NCI-H2107 treated with DMSO at 0.1 percent for 48 hours (cell line): Measurements from ENCODE around the gene CSRP2.

Source experiments
- DNase-seq: peaks from one replicate; lab custom pipeline; 2025; ENCODE audit not compliant: unreplicated experiment; lab: John Stamatoyannopoulos, UW

CSRP2 gene

GRCh38 chr12:76864791-76865400 is 13.9 kb downstream of the CSRP2 start:
- DNase-seq = no peak

GRCh38 chr12:76863837-76864236 is 15.0 kb downstream of the CSRP2 start:
- DNase-seq = no peak

- no peak for DNase-seq
Measured at GRCh38 chr12:76863005-76863670, 15.7 kb downstream of the CSRP2 start.

- DNase-seq = no peak
Measured at GRCh38 chr12:76860256-76860655, 18.6 kb downstream of the CSRP2 start.

- DNase-seq = peak; percentile 6
Measured at GRCh38 chr12:76859611-76860010, 19.2 kb downstream of the CSRP2 start.

- DNase-seq = no peak
Measured at GRCh38 chr12:76856018-76856644, 22.7 kb downstream of the CSRP2 start.

- no peak for DNase-seq
Measured at GRCh38 chr12:76855271-76855670, 23.5 kb downstream of the CSRP2 start.

- DNase-seq = no peak
Measured at GRCh38 chr12:76852106-76852505, 26.7 kb downstream of the CSRP2 start.

- DNase-seq = no peak
Measured at GRCh38 chr12:76848132-76848531, 30.7 kb downstream of the CSRP2 start.

GRCh38 chr12:76847260-76847659 is 31.6 kb downstream of the CSRP2 start:
- DNase-seq = no peak

- no peak for DNase-seq
Measured at GRCh38 chr12:76836633-76837032, 42.2 kb downstream of the CSRP2 start.

GRCh38 chr12:76830436-76830835 is 48.4 kb downstream of the CSRP2 start:
- DNase-seq = no peak

- DNase-seq = peak; percentile 27
Measured at GRCh38 chr12:76820888-76821482, 57.8 kb downstream of the CSRP2 start.

- DNase-seq = no peak
Measured at GRCh38 chr12:76813972-76814371, 64.8 kb downstream of the CSRP2 start.

- no peak for DNase-seq
Measured at GRCh38 chr12:76813265-76813664, 65.6 kb downstream of the CSRP2 start.

- DNase-seq = no peak
Measured at GRCh38 chr12:76811976-76812375, 66.8 kb downstream of the CSRP2 start.

GRCh38 chr12:76810671-76811419 is 68.0 kb downstream of the CSRP2 start:
- no peak for DNase-seq
